Muscle layer of colon (tissue), 2 donors: ENCODE measurements around the gene CEP112.

Source experiments
- H3K27ac ChIP-seq: one replicate; pipeline ENCODE4 v1.7.0; 2013; ENCODE audit warnings: low read depth, mild to moderate bottlenecking, low read length, moderate library complexity
- H3K27me3 ChIP-seq, 2 donors: one replicate each; pipeline ENCODE4 v1.7.0; 2013; ENCODE audit warnings: low read length in 2 of 2, mild to moderate bottlenecking in 2 of 2; ENCODE audit not compliant: insufficient read depth in 2 of 2, control insufficient read depth in 1 of 2
- H3K36me3 ChIP-seq: one replicate; pipeline ENCODE4 v1.7.0; 2013; ENCODE audit warnings: mild to moderate bottlenecking, low read length; ENCODE audit not compliant: insufficient read depth
- H3K4me1 ChIP-seq: one replicate; pipeline ENCODE4 v1.7.0; 2013; ENCODE audit warnings: mild to moderate bottlenecking, low read length; ENCODE audit not compliant: insufficient read depth
- H3K4me3 ChIP-seq, 2 donors: one replicate each; pipeline ENCODE4 v1.7.0; 2013; ENCODE audit warnings: low read length in 2 of 2, low read depth in 1 of 2, mild to moderate bottlenecking in 1 of 2, moderate library complexity in 1 of 2
- H3K9ac ChIP-seq: one replicate; pipeline ENCODE4 v1.7.0; 2013; ENCODE audit warnings: low read length
- H3K9me3 ChIP-seq: one replicate; pipeline ENCODE4 v1.7.0; 2013; ENCODE audit warnings: mild to moderate bottlenecking, low read length
- donor health status: abdominal sarcoma.
- donor health status: Adenocarcinoma of cecum.

The CEP112 gene

DNA sequence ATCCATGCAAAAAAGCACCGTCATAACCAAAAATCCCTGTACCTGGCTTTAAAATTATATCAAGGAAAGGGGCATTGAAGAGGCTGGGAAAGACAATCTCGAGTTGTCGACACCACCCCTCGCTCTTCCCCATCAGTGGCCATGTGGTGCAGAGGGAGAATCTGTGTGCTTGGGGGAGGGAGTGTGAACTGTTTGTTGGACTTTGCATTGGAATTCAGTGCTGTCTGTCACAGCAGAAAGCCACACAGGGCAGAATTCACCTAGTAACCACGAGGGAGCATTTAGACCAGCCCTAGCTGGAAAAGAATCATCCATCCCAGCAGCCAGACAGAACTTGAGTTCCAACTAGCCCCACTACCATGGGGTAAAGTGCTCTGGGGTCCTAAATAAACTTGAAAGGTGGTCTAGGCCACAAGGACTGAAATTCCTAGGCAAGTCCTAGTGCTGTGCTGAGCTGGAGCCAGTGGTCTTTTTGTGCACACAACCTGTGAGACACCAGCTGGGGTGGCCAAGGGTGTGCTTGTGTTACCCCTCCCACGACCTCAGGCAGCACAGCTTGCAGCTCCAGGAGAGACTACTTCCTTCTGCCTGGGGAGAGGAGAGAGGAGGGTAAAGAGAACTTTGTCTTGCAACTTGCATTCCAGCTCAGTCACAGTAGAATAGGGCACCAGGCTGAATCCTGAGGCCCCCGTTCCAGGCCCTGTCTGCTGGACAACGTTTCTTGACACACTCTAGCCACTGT, 11.5 kb upstream of the CEP112 start:
- Histone ChIP-seq H3K9ac (no peak overlapping the region), H3K36me3 (no peaks in the 10 kb centered on the region), H3K27ac (no peak overlapping the region), H3K4me1 (no peaks in the 10 kb centered on the region), H3K27me3 (no peaks in the 10 kb centered on the region), H3K4me3 (no peak overlapping the region), H3K9me3 (no peaks in the 10 kb centered on the region)

GRCh38 chr17:66200685-66201092, 8.8 kb upstream of the CEP112 start:
- no peaks in the 10 kb centered on the region for H3K27me3 ChIP-seq
- H3K9ac ChIP-seq = no peak overlapping the region
- no peak overlapping the region for H3K4me3 ChIP-seq
- no peaks in the 10 kb centered on the region for H3K9me3 ChIP-seq
- no peaks in the 10 kb centered on the region for H3K4me1 ChIP-seq
- no peak overlapping the region for H3K27ac ChIP-seq
- no peaks in the 10 kb centered on the region for H3K36me3 ChIP-seq

DNA sequence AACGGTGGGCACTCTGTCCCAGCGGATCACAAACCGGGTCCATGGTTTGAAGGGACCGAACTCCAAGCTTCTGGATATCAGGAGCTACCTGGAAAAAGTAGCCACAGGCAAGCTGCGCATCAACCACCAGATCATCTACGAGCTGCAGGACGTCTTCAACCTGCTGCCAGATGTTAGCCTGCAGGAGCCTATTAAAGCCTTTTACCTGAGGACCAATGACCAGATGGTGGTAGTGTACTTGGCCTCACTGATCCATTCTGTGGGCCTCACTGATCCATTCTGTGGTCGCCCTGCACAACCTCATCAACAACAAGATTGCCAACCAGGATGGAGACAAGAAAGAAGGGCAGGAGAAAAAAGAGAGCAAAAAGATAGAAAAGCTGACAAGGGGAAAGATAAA, 6.3 kb upstream of the CEP112 start:
- Histone ChIP-seq H3K36me3 (no peaks in the 10 kb centered on the region), H3K4me3 (no peak overlapping the region), H3K27ac (no peak overlapping the region), H3K4me1 (no peaks in the 10 kb centered on the region), H3K9me3 (no peaks in the 10 kb centered on the region), H3K9ac (no peak overlapping the region), H3K27me3 (no peaks in the 10 kb centered on the region)

DNA sequence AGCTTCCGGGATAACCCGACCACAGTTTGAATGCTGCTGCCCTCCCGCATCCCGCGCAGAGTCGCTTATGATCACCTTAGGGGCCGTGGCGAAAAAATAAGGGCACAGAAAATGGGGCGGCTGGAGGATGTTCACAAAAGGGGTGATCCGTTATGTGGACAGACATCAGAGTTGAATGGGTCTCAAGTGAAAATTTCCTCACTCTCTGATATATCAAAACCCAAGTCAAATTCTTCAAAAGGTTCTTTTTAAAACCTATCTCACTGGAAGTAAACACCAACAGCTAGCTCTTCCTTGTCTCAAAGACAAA, 400 bp upstream of the CEP112 start:
- Histone ChIP-seq H3K4me3 (peak overlapping the region; percentile 63 to 85), H3K27me3 (no peaks in the 10 kb centered on the region), H3K27ac (peak overlapping the region; percentile 85), H3K4me1 (peaks cover 11% of the 10 kb centered on the region), H3K9me3 (no peaks in the 10 kb centered on the region), H3K36me3 (no peaks in the 10 kb centered on the region), H3K9ac (no peak overlapping the region)

DNA sequence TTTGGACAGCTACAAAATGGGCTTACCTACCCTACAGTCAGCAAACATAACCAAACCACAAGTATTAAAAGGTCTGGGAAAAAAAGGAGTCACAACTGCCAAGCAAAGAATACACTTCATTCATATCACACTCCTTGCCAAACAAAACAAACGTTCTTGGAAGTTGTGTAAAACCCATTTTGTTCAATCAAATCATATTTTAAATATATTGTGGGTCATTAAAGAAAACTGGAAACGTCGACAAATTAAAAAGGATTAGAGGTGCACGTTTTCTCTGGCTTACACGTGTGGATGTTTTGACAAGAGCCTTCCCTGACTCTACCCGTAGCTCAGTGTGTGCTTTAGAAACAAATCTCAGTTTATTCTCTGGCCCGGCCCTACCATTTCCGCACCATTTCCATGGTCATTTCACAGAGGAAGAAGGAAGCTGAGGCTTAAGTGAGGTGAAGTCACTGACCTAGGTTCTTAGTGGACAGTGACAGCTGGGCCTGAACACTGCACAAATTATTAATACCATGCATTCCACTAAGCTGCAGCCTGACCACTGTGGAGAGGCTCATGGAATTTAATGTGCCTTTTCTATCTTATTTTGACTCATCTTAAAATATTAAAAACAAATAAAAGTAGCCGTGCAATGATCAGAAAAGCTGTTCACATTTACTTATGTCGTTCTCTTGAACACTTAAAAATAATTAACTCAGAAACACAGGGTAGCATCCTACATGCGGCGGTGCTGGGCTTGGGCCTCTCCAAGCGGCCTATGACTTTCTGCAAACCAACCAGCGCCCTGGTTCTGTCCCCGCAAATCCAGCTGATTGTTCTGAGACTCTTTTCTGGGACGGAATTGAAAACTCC, 968 bp downstream of the CEP112 start:
- peaks cover 11% of the 10 kb centered on the region for H3K4me1 ChIP-seq
- no peaks in the 10 kb centered on the region for H3K9me3 ChIP-seq
- peak overlapping the region; percentile 85 for H3K27ac ChIP-seq
- peak overlapping the region; percentile 63 to 85 for H3K4me3 ChIP-seq
- H3K27me3 ChIP-seq = no peaks in the 10 kb centered on the region
- no peaks in the 10 kb centered on the region for H3K36me3 ChIP-seq
- peak overlapping the region; percentile 58 for H3K9ac ChIP-seq

DNA sequence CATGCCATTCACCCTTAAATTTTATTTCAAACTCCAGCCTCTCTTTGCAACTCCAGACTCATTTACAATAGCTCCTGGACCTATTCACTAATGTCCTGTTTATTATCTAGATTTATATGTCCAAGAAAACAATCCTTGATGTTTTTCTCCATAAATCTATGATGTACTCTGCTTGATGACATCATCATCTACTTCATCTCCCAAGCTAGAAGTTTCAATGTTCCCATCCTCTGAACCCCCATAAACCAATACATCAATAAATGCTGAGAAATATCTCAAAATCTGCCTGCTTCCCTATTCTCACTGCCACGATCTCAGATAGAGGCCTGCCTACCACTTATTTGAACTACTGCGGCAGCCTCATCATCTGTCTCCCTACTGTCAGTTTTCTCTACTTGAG, 4.2 kb downstream of the CEP112 start:
- H3K4me3 ChIP-seq = no peak overlapping the region
- H3K9me3 ChIP-seq = no peaks in the 10 kb centered on the region
- no peak overlapping the region for H3K9ac ChIP-seq
- H3K4me1 ChIP-seq = peaks cover 11% of the 10 kb centered on the region
- no peaks in the 10 kb centered on the region for H3K27me3 ChIP-seq
- no peak overlapping the region for H3K27ac ChIP-seq
- H3K36me3 ChIP-seq = no peaks in the 10 kb centered on the region

DNA sequence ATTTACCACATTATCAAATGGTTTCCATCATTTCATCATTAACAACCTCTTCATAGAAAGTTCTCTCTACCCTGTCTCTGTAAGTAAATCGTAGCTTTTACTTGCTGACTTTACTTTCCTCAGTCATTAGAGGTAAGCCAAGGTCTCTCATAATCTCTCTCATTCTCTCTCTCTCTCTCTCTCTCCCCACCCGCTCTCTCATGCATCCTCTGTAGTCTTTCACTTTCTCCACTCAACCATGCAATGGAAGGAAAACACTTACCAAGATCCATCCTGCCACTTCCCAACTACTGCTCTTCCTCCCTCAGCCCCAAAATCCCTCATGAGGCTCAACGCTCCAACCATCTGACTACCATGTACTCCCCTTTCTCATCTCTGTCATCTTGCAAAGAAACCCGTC, 6.1 kb downstream of the CEP112 start:
- no peaks in the 10 kb centered on the region for H3K27me3 ChIP-seq
- no peak overlapping the region for H3K9ac ChIP-seq
- no peak overlapping the region for H3K4me3 ChIP-seq
- H3K9me3 ChIP-seq = no peaks in the 10 kb centered on the region
- H3K27ac ChIP-seq = no peak overlapping the region
- peaks cover 9% of the 10 kb centered on the region for H3K36me3 ChIP-seq
- peaks cover 7% of the 10 kb centered on the region for H3K4me1 ChIP-seq

- H3K4me1 ChIP-seq = no peaks in the 10 kb centered on the region
These were observed 7.5 kb downstream of the CEP112 start for GRCh38 chr17:66184392-66184791.

GRCh38 chr17:66183529-66183928, 8.4 kb downstream of the CEP112 start:
- H3K27ac ChIP-seq = no peak overlapping the region
- H3K27me3 ChIP-seq = no peaks in the 10 kb centered on the region
- no peak overlapping the region for H3K4me3 ChIP-seq
- peaks cover 9% of the 10 kb centered on the region for H3K36me3 ChIP-seq
- H3K4me1 ChIP-seq = no peaks in the 10 kb centered on the region
- no peaks in the 10 kb centered on the region for H3K9me3 ChIP-seq
- H3K9ac ChIP-seq = no peak overlapping the region

More at GRCh38 chr17:66184392-66184791, 7.5 kb downstream of the CEP112 start:
- Histone ChIP-seq H3K27ac (no peak overlapping the region), H3K4me3 (no peak overlapping the region), H3K9me3 (no peaks in the 10 kb centered on the region), H3K9ac (no peak overlapping the region), H3K27me3 (no peaks in the 10 kb centered on the region), H3K36me3 (peaks cover 9% of the 10 kb centered on the region)

- no peaks in the 10 kb centered on the region for H3K27me3 ChIP-seq
- H3K36me3 ChIP-seq = peaks cover 9% of the 10 kb centered on the region
- H3K4me3 ChIP-seq = no peak overlapping the region
- no peak overlapping the region for H3K9ac ChIP-seq
- no peak overlapping the region for H3K27ac ChIP-seq
- no peaks in the 10 kb centered on the region for H3K9me3 ChIP-seq
- no peaks in the 10 kb centered on the region for H3K4me1 ChIP-seq
These were observed 13.3 kb downstream of the CEP112 start for GRCh38 chr17:66178642-66179041.

GRCh38 chr17:66177048-66177447, 14.9 kb downstream of the CEP112 start:
- H3K27ac ChIP-seq = no peak overlapping the region
- H3K4me1 ChIP-seq = no peaks in the 10 kb centered on the region
- peaks cover 9% of the 10 kb centered on the region for H3K36me3 ChIP-seq
- no peaks in the 10 kb centered on the region for H3K9me3 ChIP-seq
- H3K4me3 ChIP-seq = no peak overlapping the region
- H3K9ac ChIP-seq = no peak overlapping the region
- H3K27me3 ChIP-seq = no peaks in the 10 kb centered on the region
